SK-N-SH treated with all-trans-retinoic acid at 6 μM for 48 hours (cell line): Measurements from ENCODE around the gene LYVE1.

ENCODE experiments used
- ARNTL ChIP-seq: fragments of 450-650 bp; formaldehyde crosslinking; IDR thresholded peaks from 2 replicates; pipeline ENCODE4 v1.5.0; 2020; ENCODE audit warnings: low read depth, mild to moderate bottlenecking, moderate library complexity, borderline replicate concordance
- PATZ1 ChIP-seq: fragments of 250-450 bp; sonication (Bioruptor Pico); IDR thresholded peaks from 2 replicates; pipeline ENCODE4 v1.8.0; 2020; ENCODE audit warnings: mild to moderate bottlenecking, moderate library complexity, borderline replicate concordance
- TSHZ2 ChIP-seq: fragments of 250-450 bp; sonication (Bioruptor Pico); IDR thresholded peaks from 2 replicates; pipeline ENCODE4 v1.5.0; 2020; ENCODE audit warnings: mild to moderate bottlenecking, moderate library complexity

DNA sequence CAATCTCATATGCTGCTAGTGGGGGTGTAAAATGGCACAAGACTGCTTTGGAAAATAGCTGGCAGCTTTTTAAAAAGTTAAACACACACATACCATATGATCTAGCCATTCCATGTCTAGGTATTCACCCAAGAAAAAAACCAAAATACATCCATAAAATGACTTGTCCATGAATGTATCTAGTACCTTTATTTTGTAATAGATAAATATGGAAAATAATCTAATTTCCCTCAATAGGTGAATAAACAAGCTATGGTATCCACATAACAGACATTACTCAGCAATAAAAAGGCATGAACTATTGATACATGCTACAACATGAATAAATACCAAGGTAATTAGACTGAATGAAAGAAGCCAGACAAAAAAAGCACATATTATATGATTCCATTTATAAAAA is 50.3 kb downstream of the LYVE1 start:
- TF ChIP-seq PATZ1 (CRISPR knock-in tag) = no peak
- TF ChIP-seq TSHZ2 (CRISPR knock-in tag) = no peak
- TF ChIP-seq ARNTL (CRISPR knock-in tag) = no peak
